ENCODE results near the gene DACT3. TPM values are rescaled to one million over a fixed set of nuclear protein-coding genes. Genes with fewer than 3 reads are reported as not detected.
A peak's percentile ranks its signal among the peaks of the same experiment; 100 is the strongest.

DACT3 gene
- total and polyA plus RNA-seq, 2 of the 13 experiments (the other 11 are each of a cell fraction or from before 2014, with no cell fraction given) = 0.04 TPM; not detected in 1

DNA sequence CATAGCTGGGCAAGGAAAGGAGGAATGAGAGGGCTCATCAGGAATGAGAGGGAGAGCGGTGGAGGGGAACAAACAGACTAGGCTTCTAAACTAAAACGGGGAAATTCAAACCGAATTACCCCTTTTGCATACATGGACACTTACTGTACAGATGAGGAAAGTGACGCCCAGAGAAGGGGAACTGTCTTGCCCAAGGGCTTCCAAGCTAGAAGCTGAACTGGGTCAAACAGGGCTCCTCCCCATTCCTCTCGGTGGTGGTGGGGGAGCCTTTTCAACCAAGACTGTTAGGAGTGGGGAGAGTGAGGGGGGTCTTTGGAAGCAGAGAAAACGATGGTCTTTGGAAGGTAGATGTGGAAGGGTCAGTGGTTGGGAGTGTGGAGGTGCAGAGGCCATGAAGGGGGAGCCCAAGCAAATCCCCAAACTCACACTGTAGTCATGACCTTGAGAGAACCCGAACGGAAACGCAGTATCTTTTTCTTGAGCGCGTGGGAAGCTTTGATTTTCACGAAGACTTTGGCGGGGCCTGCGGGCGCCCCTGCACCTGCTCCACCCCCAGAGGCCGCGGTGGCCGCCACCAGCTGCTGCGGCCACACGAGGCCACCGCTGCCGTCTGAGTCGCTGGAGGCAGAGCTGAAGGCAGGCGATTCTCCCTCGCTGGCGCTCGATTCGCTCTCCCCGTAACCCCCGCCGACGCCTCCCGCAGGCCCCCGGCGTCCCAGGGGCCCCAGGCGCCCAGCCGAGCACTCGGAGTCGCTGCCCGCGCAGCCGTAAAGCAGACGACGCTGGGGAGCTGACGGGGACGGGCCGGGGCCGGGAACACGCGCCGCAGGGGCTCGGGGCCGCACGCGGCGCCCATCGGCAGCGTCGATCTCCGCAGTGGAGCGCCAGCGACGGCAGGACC, 12.7 kb downstream of the DACT3 start (continued):
- TF ChIP-seq, protein P1, sequence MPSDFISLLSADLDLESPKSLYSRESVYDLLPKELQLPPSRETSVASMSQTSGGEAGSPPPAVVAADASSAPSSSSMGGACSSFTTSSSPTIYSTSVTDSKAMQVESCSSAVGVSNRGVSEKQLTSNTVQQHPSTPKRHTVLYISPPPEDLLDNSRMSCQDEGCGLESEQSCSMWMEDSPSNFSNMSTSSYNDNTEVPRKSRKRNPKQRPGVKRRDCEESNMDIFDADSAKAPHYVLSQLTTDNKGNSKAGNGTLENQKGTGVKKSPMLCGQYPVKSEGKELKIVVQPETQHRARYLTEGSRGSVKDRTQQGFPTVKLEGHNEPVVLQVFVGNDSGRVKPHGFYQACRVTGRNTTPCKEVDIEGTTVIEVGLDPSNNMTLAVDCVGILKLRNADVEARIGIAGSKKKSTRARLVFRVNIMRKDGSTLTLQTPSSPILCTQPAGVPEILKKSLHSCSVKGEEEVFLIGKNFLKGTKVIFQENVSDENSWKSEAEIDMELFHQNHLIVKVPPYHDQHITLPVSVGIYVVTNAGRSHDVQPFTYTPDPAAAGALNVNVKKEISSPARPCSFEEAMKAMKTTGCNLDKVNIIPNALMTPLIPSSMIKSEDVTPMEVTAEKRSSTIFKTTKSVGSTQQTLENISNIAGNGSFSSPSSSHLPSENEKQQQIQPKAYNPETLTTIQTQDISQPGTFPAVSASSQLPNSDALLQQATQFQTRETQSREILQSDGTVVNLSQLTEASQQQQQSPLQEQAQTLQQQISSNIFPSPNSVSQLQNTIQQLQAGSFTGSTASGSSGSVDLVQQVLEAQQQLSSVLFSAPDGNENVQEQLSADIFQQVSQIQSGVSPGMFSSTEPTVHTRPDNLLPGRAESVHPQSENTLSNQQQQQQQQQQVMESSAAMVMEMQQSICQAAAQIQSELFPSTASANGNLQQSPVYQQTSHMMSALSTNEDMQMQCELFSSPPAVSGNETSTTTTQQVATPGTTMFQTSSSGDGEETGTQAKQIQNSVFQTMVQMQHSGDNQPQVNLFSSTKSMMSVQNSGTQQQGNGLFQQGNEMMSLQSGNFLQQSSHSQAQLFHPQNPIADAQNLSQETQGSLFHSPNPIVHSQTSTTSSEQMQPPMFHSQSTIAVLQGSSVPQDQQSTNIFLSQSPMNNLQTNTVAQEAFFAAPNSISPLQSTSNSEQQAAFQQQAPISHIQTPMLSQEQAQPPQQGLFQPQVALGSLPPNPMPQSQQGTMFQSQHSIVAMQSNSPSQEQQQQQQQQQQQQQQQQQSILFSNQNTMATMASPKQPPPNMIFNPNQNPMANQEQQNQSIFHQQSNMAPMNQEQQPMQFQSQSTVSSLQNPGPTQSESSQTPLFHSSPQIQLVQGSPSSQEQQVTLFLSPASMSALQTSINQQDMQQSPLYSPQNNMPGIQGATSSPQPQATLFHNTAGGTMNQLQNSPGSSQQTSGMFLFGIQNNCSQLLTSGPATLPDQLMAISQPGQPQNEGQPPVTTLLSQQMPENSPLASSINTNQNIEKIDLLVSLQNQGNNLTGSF (CRISPR knock-in tag; IDR thresholded peaks at IDR 0.05) = no peak

DNA sequence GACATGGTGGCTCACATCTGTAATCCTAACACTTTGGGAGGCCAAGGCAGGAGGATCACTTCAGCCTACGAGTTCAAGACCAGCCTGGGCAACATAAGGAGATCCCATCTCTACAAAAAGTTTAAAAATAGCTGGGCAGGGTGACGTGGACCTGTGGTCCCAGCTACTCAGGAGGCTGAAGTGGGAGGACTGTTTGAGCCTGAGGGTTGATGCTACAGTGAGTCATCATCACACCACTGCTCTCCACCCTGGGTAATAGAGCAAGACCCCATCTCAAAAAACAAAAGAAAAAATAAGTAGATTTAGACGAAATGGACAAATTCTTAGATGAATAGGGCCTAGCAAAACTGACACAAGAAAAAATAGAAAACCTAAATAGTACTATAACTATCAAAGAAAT, 14.6 kb downstream of the DACT3 start:
- CTCF ChIA-PET (ENCODE audit: low intra/inter-chr PET ratio, low total read pairs) = no interaction called here
- BruUV-seq (replicated peaks) = no TSS peak
- DNase-seq (ENCODE audit: low spot score) = no peak
- Histone ChIP-seq H3K4me3 (replicated peaks in 1 of 3; ENCODE audit: insufficient read depth in 1 of 3, low read depth in 2 of 3, low read length in 3 of 3) (no peak overlapping the region), H3K79me2 (ENCODE audit: insufficient read depth, low read length) (no peaks in the 10 kb centered on the region), H3K9ac (ENCODE audit: insufficient read depth, low read depth, low read length) (no peak overlapping the region), H3K4me1 (ENCODE audit: insufficient read depth, low read length) (peaks cover 16% of the 10 kb centered on the region), H3K27me3 (ENCODE audit: control insufficient read depth in 1 of 2, insufficient read depth in 2 of 2, low read length in 2 of 2) (no peaks in the 10 kb centered on the region; a peak in 1 of 5 replicates), H4K20me1 (ENCODE audit: insufficient read depth, low read length) (no peaks in the 10 kb centered on the region), H3K27ac (ENCODE audit: extremely low read length, insufficient read depth, low read length) (no peak overlapping the region), H2AFZ (ENCODE audit: low read length) (no peak overlapping the region), H3K9me3 (ENCODE audit: low read length) (no peaks in the 10 kb centered on the region), H3K4me2 (ENCODE audit: low read depth, low read length) (no peak overlapping the region), H3K36me3 (replicated peaks in 1 of 2; ENCODE audit: control insufficient read depth in 1 of 2, insufficient read depth in 2 of 2, low read length in 2 of 2) (no peaks in the 10 kb centered on the region)
- FAIRE-seq = no peak
- no peak for ATAC-seq
- TF ChIP-seq ZNF354B (CRISPR knock-in tag; IDR thresholded peaks at IDR 0.05) = no peak
- 0 out of 2 replicates have a peak, but pooled peaks have one; percentile 9 for TF ChIP-seq CREB1 (IDR thresholded peaks at IDR 0.05)
- TF ChIP-seq CREB1 (CRISPR knock-in tag; IDR thresholded peaks at IDR 0.05) = no peak
- POLR2A ChIA-PET = no interaction called here
- intact Hi-C loops (cut with micrococcal nuclease; ENCODE audit: unreplicated experiment) (no loop called here), in situ Hi-C loops (cut with HindIII; ENCODE audit: extremely low pct_ligation_motif_present, low pct_unique_long_range_greater_than_20kb) (no loop called here)
- WGBS (ENCODE audit: low lambda C conversion rate) = 17% methylated on average over 3 of the region's 3 CpGs

Measured in HepG2 (cell line).